ENCODE results near the gene MAML2.

The MAML2 gene

GRCh38 chr11:96342961-96343711, at the start of gene MAML2:
TSS of gene MAML2 (minus strand) at chr11:96343195. CDS start at chr11:96341895, 1,300 bp downstream.
- peak; percentile 92 for DNase-seq

GRCh38 chr11:96391698-96392307, 48.8 kb upstream of the MAML2 start:
- DNase-seq = no peak

GRCh38 chr11:96390488-96390792, 47.4 kb upstream of the MAML2 start:
- DNase-seq = no peak

- DNase-seq = peak; percentile 95 to 97
These were observed 46.9 kb upstream of the MAML2 start, which contains the start of the genes CCDC82 and JRKL for GRCh38 chr11:96389720-96390487. TSS of gene CCDC82 (minus strand) at chr11:96389912. CDS start at chr11:96384747, 5,165 bp downstream. TSS of gene JRKL (plus strand) at chr11:96390013. CDS start at chr11:96390650, 637 bp downstream.

GRCh38 chr11:96388891-96389719, 46.1 kb upstream of the MAML2 start:
- DNase-seq = no peak

- no peak for DNase-seq
These were observed 42.2 kb upstream of the MAML2 start for GRCh38 chr11:96385187-96385586.

GRCh38 chr11:96384156-96384555, 41.2 kb upstream of the MAML2 start:
- no peak for DNase-seq

- no peak for DNase-seq
These were observed 33.8 kb upstream of the MAML2 start for GRCh38 chr11:96376796-96377195.

- no peak for DNase-seq
These were observed 30.8 kb upstream of the MAML2 start for GRCh38 chr11:96373826-96374225.

- DNase-seq = no peak
These were observed 24.3 kb upstream of the MAML2 start for GRCh38 chr11:96367342-96367741.

GRCh38 chr11:96366024-96366423, 23.0 kb upstream of the MAML2 start:
- DNase-seq = no peak

GRCh38 chr11:96365493-96365892, 22.5 kb upstream of the MAML2 start:
- DNase-seq = no peak

- DNase-seq = no peak
These were observed 18.8 kb upstream of the MAML2 start for GRCh38 chr11:96361778-96362177.

- DNase-seq = no peak
These were observed 15.3 kb upstream of the MAML2 start for GRCh38 chr11:96358321-96358720.

GRCh38 chr11:96357794-96358193, 14.8 kb upstream of the MAML2 start:
- DNase-seq = no peak

GRCh38 chr11:96356848-96357247, 13.9 kb upstream of the MAML2 start:
- DNase-seq = no peak

- DNase-seq = no peak
These were observed 708 bp downstream of the MAML2 start for GRCh38 chr11:96342014-96342960.

GRCh38 chr11:96341211-96342013, 1.6 kb downstream of the MAML2 start:
- peak; percentile 72 to 75 for DNase-seq

- DNase-seq = no peak
These were observed 2.5 kb downstream of the MAML2 start for GRCh38 chr11:96340555-96340885.

GRCh38 chr11:96339706-96340554, 3.1 kb downstream of the MAML2 start:
- DNase-seq = no peak

All from CD4-positive, alpha-beta T cell treated with Interleukin-1 beta for 1 hour (primary cell).